ENCODE data around the gene PLCB4.

Gene PLCB4

DNA sequence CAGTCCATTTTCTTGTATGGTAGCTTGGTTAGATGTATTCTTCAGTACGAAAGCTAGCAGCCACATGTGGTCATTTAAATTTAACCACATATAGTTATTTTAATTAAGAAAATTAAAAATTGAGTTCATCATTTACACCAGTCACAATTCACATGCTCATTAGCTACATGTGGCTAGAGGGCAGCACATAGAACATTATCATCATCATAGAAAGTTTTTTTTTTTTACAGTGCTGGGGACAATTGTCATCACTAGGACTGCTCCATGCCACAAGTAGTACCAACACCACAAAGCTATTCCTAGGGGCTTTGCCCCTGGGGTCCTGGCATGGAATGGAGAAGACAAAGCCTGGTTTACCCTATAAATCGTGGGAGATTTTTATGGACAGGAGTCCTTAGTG is 30.5 kb downstream of the PLCB4 start:
- Histone ChIP-seq H3K36me3 (ENCODE audit: insufficient read depth, low read length) (no peaks in the 10 kb centered on the region), H3K27ac (no peak overlapping the region), H3K4me3 (no peak overlapping the region), H3K9me3 (ENCODE audit: low read depth, low read length) (no peaks in the 10 kb centered on the region), H3K9ac (ENCODE audit: insufficient read length) (no peak overlapping the region)
- DNase-seq (ENCODE audit: low read depth, low spot score) = no peak
- TF ChIP-seq EZH2 (IDR thresholded peaks at IDR 0.05) (no peak), FOXP2 (optimal IDR thresholded peaks at IDR 0.05; ENCODE audit: control extremely low read depth, extremely low read length, insufficient read depth) (no peak), POLR2AphosphoS5 (IDR thresholded peaks at IDR 0.05; ENCODE audit: borderline replicate concordance, low read depth, low read length) (no peak)

DNA sequence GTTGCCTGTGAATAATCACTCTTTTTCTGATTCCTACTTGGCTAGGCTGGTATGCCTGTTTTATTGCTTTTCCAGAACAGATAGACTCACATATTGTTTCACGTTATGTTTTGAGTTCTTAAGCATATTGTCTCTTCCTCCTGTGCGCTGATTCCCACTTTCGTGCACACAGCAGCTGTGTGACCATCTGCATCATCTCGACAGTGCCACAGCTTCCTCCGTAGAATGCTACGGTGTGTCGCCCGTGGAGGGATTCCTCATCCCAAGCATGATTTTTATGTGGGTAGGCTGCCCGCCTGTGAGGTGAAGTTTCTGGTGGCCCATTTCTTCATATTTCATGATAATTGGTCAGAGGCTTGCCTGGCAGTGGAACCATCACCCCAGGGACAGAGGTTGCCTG is 31.8 kb downstream of the PLCB4 start:
- DNase-seq (ENCODE audit: low read depth, low spot score) = no peak
- TF ChIP-seq POLR2AphosphoS5 (IDR thresholded peaks at IDR 0.05; ENCODE audit: borderline replicate concordance, low read depth, low read length) (no peak), FOXP2 (optimal IDR thresholded peaks at IDR 0.05; ENCODE audit: control extremely low read depth, extremely low read length, insufficient read depth) (no peak), EZH2 (IDR thresholded peaks at IDR 0.05) (no peak)

DNA sequence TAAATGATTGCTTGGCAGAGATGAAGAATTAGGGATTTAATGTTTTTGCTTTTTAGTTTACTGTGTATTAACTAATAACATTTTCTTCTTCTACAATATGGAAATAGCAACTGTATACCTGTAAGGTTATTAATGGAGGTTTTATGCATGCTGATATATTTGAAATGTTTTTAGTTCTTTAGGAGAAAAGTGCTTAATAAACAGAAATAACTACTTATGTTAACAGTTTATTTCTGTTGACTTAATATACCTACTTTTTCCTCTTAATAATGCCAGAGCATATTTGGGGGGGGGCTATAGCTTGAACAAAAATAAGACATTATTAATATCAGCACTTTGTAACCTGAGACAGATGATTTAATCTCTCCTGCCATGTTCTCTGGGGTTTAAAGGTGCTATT is 33.6 kb downstream of the PLCB4 start:
- no peak overlapping the region for H3K27ac ChIP-seq
- TF ChIP-seq EZH2 (IDR thresholded peaks at IDR 0.05) = no peak
- TF ChIP-seq FOXP2 (optimal IDR thresholded peaks at IDR 0.05; ENCODE audit: control extremely low read depth, extremely low read length, insufficient read depth) = no peak
- no peak for TF ChIP-seq POLR2AphosphoS5 (IDR thresholded peaks at IDR 0.05; ENCODE audit: borderline replicate concordance, low read depth, low read length)
- H3K9ac ChIP-seq (ENCODE audit: insufficient read length) = no peak overlapping the region
- H3K4me3 ChIP-seq = no peak overlapping the region
- H3K36me3 ChIP-seq (ENCODE audit: insufficient read depth, low read length) = no peaks in the 10 kb centered on the region
- no peaks in the 10 kb centered on the region for H3K9me3 ChIP-seq (ENCODE audit: low read depth, low read length)
- no peak for DNase-seq (ENCODE audit: low read depth, low spot score)

More for the DNA sequence above, 31.8 kb downstream of the PLCB4 start:
- Histone ChIP-seq H3K9ac (ENCODE audit: insufficient read length) (no peak overlapping the region), H3K9me3 (ENCODE audit: low read depth, low read length) (no peaks in the 10 kb centered on the region), H3K27ac (no peak overlapping the region), H3K36me3 (ENCODE audit: insufficient read depth, low read length) (no peaks in the 10 kb centered on the region), H3K4me3 (no peak overlapping the region)

DNA sequence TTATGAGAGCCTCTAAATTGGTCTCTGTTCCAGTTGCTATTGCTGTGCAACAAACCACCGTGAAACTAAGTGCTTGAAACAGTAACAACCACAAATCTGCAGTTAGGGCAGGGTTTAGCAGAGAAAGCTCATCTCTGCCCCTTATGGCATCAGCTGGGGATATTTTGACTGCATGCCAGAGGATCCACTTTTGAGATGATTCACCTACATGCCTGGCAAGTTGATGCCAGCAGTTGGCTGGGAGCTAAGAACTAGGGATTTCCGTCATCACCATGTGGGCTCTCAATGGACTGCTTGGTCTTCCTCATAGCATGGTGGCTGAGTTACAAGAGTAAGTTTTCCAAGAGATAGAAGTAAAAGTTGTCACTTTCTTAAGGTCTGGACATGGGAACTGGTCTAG is 35.1 kb downstream of the PLCB4 start:
- Histone ChIP-seq H3K9me3 (ENCODE audit: low read depth, low read length) (no peaks in the 10 kb centered on the region), H3K36me3 (ENCODE audit: insufficient read depth, low read length) (no peaks in the 10 kb centered on the region), H3K4me3 (no peak overlapping the region), H3K9ac (ENCODE audit: insufficient read length) (no peak overlapping the region), H3K27ac (no peak overlapping the region)
- TF ChIP-seq EZH2 (IDR thresholded peaks at IDR 0.05) (no peak), POLR2AphosphoS5 (IDR thresholded peaks at IDR 0.05; ENCODE audit: borderline replicate concordance, low read depth, low read length) (no peak), FOXP2 (optimal IDR thresholded peaks at IDR 0.05; ENCODE audit: control extremely low read depth, extremely low read length, insufficient read depth) (no peak)
- no peak for DNase-seq (ENCODE audit: low read depth, low spot score)

DNA sequence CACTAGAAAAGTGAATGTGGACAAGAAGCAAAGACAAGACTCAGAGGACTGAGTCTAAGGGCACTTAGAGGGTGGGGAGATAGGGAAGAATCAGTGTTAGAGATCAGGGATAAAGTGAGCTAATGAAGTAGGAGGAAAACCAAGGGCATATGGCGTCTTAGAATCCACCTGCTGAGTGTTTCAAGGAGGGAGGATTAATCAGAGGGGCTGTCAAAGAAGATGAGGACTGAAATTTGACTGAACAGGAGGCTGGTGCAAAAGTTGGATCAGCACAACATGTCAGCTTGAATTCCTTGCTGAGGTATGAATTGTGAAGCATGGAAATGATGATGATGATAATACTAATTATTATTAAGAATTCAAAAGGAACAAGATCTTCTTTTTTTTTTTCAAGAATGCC is 39.4 kb downstream of the PLCB4 start:
- TF ChIP-seq FOXP2 (optimal IDR thresholded peaks at IDR 0.05; ENCODE audit: control extremely low read depth, extremely low read length, insufficient read depth) = no peak
- TF ChIP-seq EZH2 (IDR thresholded peaks at IDR 0.05) = no peak
- TF ChIP-seq POLR2AphosphoS5 (IDR thresholded peaks at IDR 0.05; ENCODE audit: borderline replicate concordance, low read depth, low read length) = no peak
- Histone ChIP-seq H3K9ac (ENCODE audit: insufficient read length) (no peak overlapping the region), H3K27ac (no peak overlapping the region), H3K36me3 (ENCODE audit: insufficient read depth, low read length) (no peaks in the 10 kb centered on the region), H3K9me3 (ENCODE audit: low read depth, low read length) (no peaks in the 10 kb centered on the region), H3K4me3 (no peak overlapping the region)
- no peak for DNase-seq (ENCODE audit: low read depth, low spot score)

DNA sequence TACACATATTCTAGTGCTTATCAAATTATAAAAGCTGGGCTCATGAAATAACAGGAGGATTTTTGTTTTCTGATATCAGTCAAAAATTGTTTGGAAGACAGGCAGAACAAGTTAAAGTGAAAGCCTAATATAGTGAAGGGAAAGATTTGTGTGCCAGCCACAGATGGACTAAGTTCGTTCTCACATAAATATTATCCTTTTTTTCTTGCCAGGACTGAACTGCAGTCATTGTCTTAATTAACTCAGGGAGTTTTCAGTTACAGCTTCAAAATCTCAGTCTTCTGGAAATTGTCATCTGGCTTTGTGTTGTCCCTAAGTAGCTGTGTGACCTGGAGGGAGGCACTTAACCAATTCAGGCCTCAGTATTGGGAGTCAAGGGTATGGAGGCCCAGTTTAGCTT is 40.7 kb downstream of the PLCB4 start:
- no peak overlapping the region for H3K27ac ChIP-seq
- H3K4me3 ChIP-seq = no peak overlapping the region
- no peak overlapping the region for H3K9ac ChIP-seq (ENCODE audit: insufficient read length)
- no peaks in the 10 kb centered on the region for H3K36me3 ChIP-seq (ENCODE audit: insufficient read depth, low read length)
- no peak for DNase-seq (ENCODE audit: low read depth, low spot score)
- TF ChIP-seq FOXP2 (optimal IDR thresholded peaks at IDR 0.05; ENCODE audit: control extremely low read depth, extremely low read length, insufficient read depth) = no peak
- TF ChIP-seq EZH2 (IDR thresholded peaks at IDR 0.05) = no peak
- TF ChIP-seq POLR2AphosphoS5 (IDR thresholded peaks at IDR 0.05; ENCODE audit: borderline replicate concordance, low read depth, low read length) = no peak
- H3K9me3 ChIP-seq (ENCODE audit: low read depth, low read length) = no peaks in the 10 kb centered on the region

DNA sequence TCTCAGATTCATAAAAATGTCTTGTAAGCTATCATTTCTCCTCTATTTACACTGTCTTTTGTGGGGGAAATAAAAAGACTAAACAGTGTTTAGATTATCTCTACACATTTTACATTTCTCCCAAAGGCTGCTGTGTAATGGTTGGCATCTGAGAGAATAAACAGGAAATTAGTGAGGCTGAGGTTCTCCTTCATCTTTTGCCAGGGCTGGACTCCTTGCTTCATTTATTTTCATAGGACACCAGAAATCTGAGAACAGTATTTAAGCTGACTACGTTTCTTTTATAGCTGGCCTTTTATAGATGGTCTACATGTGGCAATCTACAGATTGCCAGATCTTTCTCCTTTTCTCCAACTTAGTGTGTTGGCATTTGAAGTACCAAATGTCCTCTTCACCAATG is 41.5 kb downstream of the PLCB4 start:
- Histone ChIP-seq H3K27ac (no peak overlapping the region), H3K36me3 (ENCODE audit: insufficient read depth, low read length) (no peaks in the 10 kb centered on the region), H3K9me3 (ENCODE audit: low read depth, low read length) (no peaks in the 10 kb centered on the region), H3K9ac (ENCODE audit: insufficient read length) (no peak overlapping the region), H3K4me3 (no peak overlapping the region)
- DNase-seq (ENCODE audit: low read depth, low spot score) = no peak
- TF ChIP-seq EZH2 (IDR thresholded peaks at IDR 0.05) (no peak), POLR2AphosphoS5 (IDR thresholded peaks at IDR 0.05; ENCODE audit: borderline replicate concordance, low read depth, low read length) (no peak), FOXP2 (optimal IDR thresholded peaks at IDR 0.05; ENCODE audit: control extremely low read depth, extremely low read length, insufficient read depth) (no peak)

DNA sequence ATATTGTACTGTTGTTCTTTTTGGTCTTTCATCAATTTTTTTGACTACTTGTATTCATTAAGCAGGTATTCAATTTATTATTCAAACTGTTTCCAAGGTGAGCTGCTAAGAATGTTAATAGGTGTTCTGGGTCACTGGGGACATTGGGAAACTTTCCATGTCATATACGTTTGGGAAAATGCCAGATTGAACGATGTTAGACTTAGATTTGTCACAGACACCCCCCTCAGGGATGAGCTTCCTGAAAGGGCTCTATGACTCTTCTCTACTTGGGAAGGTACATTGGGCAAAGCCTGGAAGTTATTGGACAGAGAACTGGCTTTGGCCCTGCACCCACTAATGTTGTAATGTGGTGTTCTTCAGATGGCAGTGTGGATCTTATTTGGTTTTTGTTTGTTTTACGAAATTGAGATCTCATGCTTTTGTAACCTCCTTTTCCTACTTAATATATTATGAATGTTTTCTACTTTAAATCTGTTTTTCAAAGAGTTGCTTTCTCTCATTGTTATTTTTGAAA is 42.1 kb downstream of the PLCB4 start:
- no peak overlapping the region for H3K27ac ChIP-seq
- H3K4me3 ChIP-seq = no peak overlapping the region
- no peak overlapping the region for H3K9ac ChIP-seq (ENCODE audit: insufficient read length)
- TF ChIP-seq POLR2AphosphoS5 (IDR thresholded peaks at IDR 0.05; ENCODE audit: borderline replicate concordance, low read depth, low read length) = no peak
- no peak for TF ChIP-seq FOXP2 (optimal IDR thresholded peaks at IDR 0.05; ENCODE audit: control extremely low read depth, extremely low read length, insufficient read depth)
- TF ChIP-seq EZH2 (IDR thresholded peaks at IDR 0.05) = no peak
- H3K36me3 ChIP-seq (ENCODE audit: insufficient read depth, low read length) = no peaks in the 10 kb centered on the region
- H3K9me3 ChIP-seq (ENCODE audit: low read depth, low read length) = no peaks in the 10 kb centered on the region
- DNase-seq (ENCODE audit: low read depth, low spot score) = no peak
